HG02870 (cell line): ENCODE data around the gene CLEC1A.

Source experiments
- ATAC-seq: cut with Tn5 transposase; IDR thresholded peaks from one replicate; pipeline ENCODE4 v1.9.1; 2021; ENCODE audit warnings: mild to moderate bottlenecking, moderate library complexity; ENCODE audit not compliant: unreplicated experiment

The CLEC1A gene

GRCh38 chr12:10098791-10099190, at the start of gene CLEC1A:
Gene CLEC1A, minus strand, starts transcription at chr12:10098985. Its CDS starts 63 bp downstream, at chr12:10098922.
- ATAC-seq = no peak

GRCh38 chr12:10147714-10148403, 49.1 kb upstream of the CLEC1A start:
- peak; percentile 68 for ATAC-seq

GRCh38 chr12:10142976-10143589, 44.3 kb upstream of the CLEC1A start:
- no peak for ATAC-seq

GRCh38 chr12:10140001-10140400, 41.2 kb upstream of the CLEC1A start:
- ATAC-seq = no peak

- ATAC-seq = no peak
Observed at GRCh38 chr12:10136637-10137205, 37.9 kb upstream of the CLEC1A start.

- ATAC-seq = no peak
Observed at GRCh38 chr12:10135126-10135525, 36.3 kb upstream of the CLEC1A start.

GRCh38 chr12:10132850-10133370, 34.1 kb upstream of the CLEC1A start:
- no peak for ATAC-seq

- ATAC-seq = no peak
Observed at GRCh38 chr12:10131111-10131690, 32.4 kb upstream of the CLEC1A start.

- ATAC-seq = peak; percentile 94
Observed at GRCh38 chr12:10130042-10130441, 31.3 kb upstream of the CLEC1A start, which contains the start of gene CLEC7A. Gene CLEC7A, minus strand, starts transcription at chr12:10130199. Its CDS starts 117 bp downstream, at chr12:10130082.

GRCh38 chr12:10128687-10129086, 29.9 kb upstream of the CLEC1A start:
- no peak for ATAC-seq

- ATAC-seq = no peak
Observed at GRCh38 chr12:10126413-10126812, 27.6 kb upstream of the CLEC1A start.

- no peak for ATAC-seq
Observed at GRCh38 chr12:10122689-10123088, 23.9 kb upstream of the CLEC1A start.

- ATAC-seq = no peak
Observed at GRCh38 chr12:10121278-10121677, 22.5 kb upstream of the CLEC1A start.

- ATAC-seq = no peak
Observed at GRCh38 chr12:10119066-10119465, 20.3 kb upstream of the CLEC1A start.

- no peak for ATAC-seq
Observed at GRCh38 chr12:10115890-10116289, 17.1 kb upstream of the CLEC1A start.

- ATAC-seq = no peak
Observed at GRCh38 chr12:10115311-10115710, 16.5 kb upstream of the CLEC1A start.

- no peak for ATAC-seq
Observed at GRCh38 chr12:10113920-10114319, 15.1 kb upstream of the CLEC1A start.

- no peak for ATAC-seq
Observed at GRCh38 chr12:10113075-10113474, 14.3 kb upstream of the CLEC1A start.

GRCh38 chr12:10111451-10111850, 12.7 kb upstream of the CLEC1A start:
- no peak for ATAC-seq

GRCh38 chr12:10110256-10110844, 11.6 kb upstream of the CLEC1A start:
- ATAC-seq = no peak

GRCh38 chr12:10102322-10102721, 3.5 kb upstream of the CLEC1A start:
- ATAC-seq = no peak
